TTC549 (cell line): ENCODE measurements around the gene SMARCB1.

ENCODE experiments used
- FAIRE-seq: peaks from 2 replicates; lab custom pipeline; 2012; peaks lifted over from hg19 to GRCh38; lab: Jason Lieb, UNC

The SMARCB1 gene

DNA sequence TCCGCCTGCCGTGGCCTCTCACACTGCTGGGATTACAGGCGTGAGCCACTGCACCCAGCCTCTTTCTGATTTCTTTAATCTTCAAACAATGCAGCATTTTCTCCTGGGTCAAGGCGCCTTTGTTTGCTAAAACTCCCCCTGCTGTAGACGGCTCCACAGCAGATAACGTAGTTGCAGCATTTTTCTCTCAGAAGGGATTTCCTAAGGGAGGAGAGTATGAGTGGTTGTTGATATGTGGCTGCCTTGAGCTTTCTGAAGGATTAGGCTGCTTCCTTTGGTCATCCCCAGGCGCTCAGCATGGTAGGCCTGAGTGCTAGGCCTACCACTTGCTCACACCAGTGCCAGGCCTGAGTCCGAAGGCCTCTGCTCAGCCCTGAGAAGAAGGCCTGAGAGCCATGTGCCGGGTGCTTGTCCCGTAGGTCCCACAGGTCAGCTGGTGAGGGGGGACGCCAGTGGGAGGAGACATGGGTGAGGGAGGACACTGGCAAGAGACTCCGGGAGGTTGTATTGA is 18.1 kb downstream of the SMARCB1 start:
- FAIRE-seq = no peak

DNA sequence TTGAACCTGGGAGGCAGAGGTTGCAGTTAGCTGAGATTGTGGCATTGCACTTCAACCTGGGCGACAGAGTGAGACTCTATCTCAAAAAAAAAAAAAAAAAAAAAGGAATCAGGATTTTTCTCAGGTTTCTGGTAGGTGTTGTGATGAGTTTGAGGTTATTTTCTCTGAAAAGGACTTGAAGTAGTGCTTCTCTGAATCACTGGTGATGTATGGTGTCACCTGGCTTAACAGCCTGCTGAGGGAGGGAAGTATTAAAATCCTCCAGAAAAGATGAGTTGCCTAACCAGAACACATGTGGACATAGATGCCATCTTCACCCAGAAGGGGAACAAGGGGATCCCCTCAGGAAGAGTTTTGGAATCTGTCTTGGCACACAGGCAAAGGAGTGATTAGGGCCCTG is 20.1 kb downstream of the SMARCB1 start:
- FAIRE-seq = no peak

DNA sequence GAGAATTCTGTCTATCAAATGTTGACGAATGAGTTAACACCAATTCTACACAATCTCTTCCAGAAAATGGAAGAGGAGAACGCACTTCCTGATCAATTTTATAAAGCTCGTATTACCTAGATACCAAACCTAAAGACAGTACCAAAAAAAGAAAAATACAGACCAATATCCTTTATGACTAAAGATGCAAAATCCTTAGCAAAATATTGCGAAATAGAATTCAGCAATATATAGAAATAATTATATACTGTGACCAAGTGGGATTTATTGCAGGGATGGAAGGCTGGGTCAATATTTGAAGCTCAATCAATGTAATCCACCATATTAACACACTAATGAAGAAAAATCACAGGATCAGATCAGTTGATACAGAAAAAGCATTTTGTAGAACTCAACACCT is 25.6 kb downstream of the SMARCB1 start:
- no peak for FAIRE-seq

DNA sequence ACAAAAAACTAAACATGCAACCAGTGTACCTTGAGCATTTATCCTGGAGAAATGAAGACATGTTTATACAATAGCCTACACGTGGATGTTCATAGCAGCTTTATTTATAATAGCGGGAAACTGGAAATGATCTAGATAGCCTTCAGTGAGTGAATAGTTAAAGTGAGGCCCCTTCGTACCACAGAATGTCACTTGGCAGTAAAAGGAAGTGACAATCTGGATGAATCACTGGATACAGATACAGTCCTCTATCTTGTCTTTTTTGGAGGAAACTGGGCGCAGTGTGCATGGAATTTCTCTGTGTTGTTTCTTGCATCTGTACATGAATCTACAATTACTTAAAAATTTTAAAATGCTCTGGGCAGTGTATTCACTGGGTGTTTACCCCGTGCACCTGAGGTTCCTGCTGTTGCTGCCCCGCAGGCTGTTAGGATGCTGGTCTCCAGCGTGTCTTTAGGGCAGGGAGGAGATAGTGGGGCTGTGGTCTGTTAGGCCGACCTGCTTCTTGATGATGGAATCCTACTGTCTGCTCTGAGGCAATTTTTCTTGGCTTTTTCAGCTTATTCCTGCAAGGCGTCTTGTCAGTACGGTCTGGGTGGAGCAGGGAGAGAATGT is 28.9 kb downstream of the SMARCB1 start:
- FAIRE-seq = no peak

DNA sequence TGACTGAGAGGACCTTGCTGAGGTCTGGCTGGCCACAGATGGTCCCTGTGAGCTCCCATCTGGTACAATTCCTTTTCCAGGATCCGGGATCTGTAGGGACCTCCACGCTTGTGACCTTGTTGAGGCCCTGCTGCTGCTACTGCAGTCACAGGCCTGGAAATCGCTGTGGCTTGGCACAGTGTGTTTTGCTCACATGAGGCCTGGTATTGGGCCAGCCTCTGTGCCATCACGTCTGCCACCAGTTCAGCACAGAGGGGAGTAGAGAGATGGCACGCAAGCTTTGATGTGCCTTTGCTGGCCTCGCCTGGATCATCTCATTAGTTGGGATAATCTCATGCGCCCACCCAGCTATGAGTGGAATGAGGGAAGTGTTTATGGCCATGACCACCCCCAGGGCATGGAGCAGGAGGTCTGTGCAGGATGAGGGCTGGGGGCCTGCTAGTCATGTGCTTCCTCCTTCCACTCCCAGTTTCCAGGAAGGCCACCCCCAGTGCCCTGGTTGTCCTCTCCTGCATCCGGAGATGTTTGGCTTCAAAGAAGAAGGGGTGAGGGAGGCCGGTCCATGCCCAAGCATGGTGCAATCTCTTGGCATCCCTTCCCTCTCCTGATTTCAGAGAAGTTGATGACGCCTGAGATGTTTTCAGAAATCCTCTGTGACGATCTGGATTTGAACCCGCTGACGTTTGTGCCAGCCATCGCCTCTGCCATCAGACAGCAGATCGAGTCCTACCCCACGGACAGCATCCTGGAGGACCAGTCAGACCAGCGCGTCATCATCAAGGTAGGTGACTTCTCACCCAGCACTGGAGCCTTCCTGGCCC is 29.6 kb downstream of the SMARCB1 start:
- FAIRE-seq = no peak

DNA sequence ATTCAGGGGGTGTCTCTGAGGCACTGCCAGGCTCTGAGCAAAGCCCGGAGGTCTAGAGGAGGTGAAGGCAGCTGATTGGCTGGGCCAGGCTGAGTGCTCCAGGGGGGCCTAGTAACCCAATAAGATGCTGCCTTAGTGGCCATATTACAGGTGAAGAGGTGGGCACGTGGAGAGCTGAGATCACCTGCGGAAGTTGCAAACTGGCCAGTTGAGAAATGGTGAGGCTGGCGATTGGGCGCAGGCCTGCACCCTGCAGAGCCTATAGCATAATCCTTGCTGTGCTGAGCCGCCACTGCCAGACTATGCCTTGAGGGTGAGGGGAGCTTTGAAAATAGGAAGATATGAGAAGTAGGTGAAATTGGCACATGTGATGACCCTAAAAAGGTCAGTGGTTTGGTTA is 30.4 kb downstream of the SMARCB1 start:
- FAIRE-seq = no peak

DNA sequence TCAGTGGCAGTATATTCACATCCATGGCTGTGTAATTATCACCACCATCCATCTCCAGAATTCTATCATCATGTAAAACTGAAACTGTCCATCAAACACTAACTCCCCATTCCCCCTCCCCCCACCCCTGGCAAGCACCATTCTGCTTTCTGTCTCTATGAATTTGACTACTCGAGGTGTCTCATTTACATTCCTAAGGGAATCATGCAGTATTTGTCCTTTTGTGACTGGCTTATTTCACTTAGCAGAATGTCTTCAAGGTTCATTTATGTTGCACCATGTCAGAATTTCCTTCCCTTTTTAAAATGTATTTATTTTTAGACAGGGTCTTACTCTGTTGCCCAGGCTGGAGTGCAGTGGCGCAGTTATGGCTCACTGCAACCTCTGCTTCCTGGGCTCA is 31.8 kb downstream of the SMARCB1 start:
- no peak for FAIRE-seq

DNA sequence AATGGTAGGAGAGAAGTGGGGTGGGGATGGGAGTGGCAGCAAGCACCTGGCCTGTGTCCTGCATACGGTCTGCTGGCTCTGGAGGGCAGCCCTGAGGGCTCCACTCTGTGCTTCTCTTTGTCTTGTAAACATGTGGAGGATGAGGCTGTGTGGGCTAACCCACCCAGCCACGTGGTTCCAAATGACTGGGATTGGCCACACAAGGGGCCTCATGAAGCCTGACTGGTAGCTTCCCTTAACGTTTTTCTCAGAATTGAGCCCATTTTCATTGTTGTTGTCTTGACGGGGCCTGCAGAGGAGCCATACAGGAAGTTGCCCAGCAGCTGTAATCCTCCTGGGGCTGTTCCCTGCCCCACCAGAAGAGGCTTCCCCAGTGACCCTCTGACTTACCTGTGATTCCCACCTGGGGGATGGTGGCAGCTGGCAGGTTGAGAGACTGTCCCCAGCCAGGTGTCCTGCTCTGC is 34.0 kb downstream of the SMARCB1 start:
- no peak for FAIRE-seq

DNA sequence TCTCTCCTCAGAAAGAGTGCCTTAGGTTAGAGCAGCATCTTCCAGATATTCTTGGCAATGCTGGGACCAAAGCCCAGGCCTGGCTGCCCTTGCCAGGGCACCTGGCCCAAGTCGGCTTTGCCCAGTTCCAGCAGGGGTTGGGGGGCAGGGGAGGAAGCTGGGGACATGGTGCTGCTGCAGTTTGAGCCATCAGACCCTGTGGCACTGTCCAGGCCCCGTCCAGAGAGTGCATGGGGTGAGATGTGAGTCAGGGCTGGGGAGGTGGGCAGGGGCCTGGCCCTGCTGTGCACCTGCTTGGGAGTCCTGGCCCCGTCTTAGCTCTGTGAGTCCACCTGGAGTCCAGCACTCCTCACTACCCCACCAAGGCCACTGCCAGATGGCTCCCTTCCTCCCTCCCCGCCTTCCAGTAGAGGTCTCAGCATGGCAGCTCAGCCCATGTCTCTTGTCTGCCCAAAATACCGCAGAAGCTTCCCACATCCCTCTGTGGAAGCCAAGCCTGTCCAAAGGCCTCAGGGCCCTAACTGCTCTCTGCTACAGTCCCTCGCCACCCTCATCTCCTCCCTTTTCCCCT is 35.4 kb downstream of the SMARCB1 start:
- no peak for FAIRE-seq

DNA sequence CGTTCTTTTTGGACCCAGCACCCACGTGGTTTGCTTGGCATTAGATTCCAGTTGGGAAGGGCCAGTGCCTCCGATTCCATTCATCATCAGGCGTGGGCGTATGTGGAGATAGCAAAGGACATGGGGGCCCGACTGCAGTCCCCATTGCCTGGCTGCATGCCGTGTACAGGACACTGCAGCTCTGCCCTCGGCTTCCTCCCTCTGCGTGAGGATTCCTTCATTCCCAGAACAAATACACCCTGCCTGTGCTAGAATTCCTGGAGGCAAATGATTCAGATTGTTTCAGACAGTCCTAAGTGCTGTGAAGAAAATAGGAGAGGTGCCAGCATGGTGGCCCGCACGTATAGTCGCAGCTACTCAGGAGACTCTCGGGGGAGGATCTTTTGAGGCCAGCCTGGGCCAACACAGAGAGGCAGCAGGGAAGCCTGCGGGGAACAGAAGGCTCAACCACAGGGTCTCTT is 36.6 kb downstream of the SMARCB1 start:
- no peak for FAIRE-seq

DNA sequence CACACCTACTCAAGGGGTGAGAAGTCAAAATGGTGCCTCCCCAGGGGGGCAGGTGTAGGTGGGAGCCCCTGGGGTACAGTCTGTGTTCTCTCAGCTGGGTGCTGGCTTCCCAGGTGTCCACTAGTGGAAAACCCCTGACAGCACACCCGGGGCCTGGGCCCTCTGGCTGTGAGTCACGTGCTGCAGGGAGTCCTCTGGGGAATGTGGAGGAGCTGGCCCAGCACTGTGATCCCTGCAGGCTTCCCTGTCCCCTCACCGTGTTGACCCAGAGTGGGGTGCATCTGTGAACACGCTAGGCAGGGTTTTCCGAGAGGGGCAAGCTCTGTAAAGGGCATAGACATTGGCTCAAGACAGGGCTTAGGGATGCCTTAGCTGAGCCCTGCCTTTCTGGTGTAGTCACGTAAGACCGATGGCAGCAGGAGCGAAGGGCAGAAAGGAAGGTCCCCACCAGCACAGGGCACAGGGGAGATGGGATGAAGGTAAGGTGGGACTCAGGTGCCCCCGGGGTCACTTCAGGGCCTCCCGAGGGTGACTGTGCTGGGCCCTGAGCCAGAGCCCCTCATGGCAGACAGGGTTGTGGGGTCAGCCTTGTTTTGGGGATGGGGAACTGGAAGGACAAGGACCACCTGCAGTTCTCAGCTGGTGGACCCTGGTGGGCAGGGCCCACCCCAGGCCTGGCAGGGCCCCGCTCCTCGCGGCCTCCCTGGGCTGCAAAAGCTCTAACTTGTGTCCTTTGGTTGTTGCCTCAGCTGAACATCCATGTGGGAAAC is 37.9 kb downstream of the SMARCB1 start:
- FAIRE-seq = no peak

DNA sequence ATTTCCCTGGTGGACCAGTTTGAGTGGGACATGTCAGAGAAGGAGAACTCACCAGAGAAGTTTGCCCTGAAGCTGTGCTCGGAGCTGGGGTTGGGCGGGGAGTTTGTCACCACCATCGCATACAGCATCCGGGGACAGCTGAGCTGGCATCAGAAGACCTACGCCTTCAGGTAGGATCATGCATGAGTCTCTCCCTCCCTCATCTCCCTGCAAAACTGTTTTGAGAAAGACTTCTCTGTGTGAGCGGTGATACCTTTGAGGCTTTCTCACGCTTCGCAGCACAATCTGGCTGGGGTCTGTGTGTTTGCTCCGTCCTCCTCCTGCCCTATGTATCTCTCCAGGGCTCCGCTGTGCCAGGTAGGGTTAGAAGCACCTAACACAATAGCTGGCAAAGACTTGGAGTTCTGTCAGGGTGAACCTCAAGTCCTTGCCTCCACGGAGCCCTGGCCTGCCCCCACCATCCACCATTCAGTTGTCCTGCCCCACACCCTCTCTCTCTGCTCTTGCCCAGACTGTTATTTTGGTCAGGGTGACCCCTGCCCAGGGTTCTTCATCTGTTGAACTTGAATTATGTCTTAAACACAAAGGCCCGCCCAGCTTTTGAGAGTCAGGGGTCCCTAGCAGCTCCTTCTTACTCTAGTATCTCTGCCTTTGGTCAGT is 38.6 kb downstream of the SMARCB1 start:
- FAIRE-seq = no peak

DNA sequence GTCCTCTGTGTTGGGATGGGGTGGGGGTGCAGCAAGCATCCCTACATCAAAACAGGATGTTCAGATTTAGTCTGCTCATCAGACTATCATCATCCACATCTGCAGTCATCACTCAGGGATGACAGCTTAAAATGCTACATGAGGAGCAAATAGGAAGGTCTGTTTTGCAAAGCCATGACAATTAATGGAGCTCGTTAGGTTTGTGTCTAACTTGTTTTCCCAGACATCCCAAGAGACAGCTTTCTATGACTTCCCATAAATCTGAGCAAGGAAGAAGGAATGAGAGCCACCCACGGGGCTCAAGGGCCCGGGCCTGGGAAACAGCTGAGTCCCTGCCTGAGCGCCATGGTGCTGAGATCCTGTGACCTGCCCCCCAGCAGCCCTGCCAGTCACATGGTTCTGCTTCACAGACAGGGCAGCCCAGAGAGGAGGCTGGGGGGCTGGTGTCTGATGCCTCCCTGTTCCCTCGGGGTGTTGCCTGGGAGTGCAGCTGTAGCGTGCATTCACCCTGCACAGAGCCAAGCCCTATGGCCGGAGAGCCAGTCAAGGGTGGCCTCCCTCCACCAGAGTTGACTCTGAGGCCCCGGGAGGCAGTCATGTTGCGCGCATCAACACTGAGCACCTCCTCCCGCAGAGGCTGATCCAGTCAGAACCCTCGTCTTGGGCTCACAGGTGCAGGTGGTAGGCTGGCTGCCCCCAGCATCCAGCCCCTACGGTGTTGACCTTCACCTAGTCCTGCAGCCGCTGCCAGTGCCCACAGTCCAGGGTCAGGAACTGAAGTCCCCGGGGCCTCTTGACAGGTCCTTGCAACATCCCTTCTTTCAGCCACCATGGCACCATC is 40.0 kb downstream of the SMARCB1 start:
- FAIRE-seq = no peak

DNA sequence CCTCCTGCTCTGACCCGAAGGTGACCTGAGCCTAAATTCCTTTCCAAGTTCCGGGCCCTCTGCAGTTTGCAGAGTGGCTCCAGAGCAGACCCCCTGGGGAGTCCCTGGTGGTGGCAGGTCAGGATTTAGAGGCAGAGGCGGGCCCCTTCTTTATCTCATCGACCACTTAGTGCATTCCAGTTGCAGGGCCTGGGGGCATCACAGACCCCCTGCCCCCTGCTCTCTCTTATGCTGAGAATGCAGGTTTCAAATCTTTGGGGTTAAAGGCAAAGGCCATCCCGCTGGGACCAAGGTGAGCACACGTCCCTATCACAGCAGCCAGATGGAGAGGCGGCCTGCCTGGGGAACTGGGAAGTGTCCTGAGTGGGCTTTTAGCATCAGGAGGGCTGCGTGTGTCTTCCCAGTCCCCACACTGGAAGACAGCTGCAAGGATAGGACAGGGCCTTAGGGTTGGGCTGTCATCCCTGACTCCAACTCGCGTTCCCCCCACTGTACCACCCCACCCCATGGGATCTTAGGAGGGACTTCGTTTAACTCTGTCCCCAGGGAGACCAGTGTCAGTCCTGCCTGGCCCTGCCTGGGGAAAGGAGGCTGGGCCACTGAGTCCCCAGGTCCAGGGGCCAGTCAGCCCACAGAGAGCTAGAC is 40.7 kb downstream of the SMARCB1 start:
- FAIRE-seq = no peak

DNA sequence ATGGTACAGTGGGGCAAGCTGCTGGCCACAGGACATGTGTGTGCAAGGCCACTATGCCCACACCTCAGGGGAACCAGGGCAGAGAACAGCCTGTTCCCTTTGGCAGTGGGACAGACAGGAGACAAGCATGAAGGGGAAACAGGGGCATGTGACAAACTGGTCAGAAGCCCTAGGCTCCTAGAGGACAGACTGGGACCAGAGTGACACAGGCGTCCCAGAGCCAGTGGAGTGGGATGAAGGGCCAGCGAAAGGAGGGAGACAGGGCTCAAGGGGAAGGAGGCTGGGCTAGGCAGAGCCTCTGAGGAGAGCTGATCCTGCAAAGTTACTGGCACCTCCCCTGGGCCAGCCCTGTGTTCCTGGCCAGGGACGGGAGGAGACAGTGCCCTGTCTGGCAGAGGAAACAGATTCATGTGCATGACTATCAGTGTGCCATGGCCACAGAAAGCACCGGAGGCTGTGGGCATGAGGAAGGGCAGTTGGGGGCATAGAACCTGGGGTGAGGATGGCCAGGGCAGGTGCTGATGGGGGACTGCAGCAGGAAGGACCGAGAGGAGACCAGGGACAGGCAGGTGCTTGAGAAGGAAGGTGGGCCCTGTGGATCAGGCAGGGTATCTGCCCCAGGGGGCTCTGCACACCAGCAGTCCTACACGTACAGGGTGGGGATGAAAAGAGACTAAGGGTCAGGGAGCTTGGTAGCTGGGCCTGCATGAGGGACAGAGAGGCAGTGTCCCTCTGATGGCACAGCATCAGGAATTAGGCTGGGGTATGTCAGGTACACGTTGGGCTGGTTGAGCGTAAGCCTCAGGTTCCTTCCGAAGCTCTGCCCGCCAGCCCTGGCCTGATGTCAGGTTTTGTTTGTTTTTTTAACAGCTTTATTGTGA is 42.3 kb downstream of the SMARCB1 start:
- no peak for FAIRE-seq

DNA sequence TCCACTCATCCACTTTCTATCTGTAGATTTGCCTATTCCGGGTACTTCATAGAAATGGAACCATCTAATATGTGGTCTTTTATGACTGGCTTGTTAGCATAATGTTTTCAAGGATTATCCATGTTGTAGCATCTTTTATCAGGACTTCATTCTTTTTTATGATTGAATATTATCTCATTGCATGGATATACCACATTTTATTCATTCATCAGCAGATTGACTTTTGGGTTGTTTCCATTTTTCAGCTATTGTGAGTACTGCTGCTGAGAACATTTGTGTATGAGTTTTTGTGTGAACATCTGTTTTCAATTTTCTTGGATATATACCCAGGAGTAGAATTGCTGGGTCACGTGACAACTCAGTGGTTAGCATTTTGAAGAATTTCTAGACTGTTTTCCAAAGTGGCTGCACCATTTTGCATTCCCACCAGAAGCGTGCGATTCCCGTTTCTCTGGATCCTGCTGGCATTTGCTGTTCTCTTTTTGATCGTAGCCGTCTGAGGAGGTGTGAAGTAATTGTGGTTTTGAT is 43.1 kb downstream of the SMARCB1 start:
- FAIRE-seq = no peak

DNA sequence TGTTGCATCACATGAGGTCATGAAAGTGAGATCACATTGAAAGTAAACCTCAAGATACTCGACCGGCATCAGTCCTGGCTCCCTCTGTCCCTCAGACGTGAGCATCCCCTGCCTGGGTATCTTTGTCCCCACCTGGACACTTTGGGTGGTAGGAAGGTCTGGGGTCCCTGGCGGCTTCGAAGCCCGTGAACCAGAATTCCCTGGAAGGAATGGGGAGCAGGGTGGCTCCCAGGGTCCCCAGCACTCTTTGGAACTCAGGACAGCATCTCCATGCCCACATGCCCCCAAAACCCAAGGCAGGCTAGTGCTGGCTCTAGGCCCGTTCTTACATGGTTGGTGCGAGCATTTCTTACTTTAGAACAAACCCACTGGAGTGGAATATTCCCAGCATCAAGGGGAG is 44.5 kb downstream of the SMARCB1 start:
- FAIRE-seq = no peak

DNA sequence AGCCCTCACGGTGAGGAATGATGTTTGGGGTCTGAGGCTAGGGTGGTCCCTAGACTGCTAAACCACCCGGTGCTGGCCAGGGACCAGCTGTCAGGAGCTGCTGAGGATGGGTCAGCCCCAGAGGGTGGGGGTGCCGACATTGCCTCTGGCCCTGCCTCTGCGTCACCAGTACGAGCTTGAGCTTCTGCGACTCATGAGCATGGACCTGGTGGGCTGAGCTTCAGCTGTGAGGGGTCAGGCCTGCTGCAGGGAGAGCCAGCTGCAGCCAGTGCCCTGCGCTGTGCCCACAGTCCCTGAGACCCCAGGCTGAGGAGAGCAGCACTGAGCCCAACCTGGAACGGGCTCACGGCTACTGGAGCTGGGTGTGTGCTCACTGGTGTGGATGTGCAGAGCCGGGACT is 45.0 kb downstream of the SMARCB1 start:
- no peak for FAIRE-seq
